Loucy (cell line): ENCODE data around the gene SSTR1.

Experiments
- EZH2phosphoT487 ChIP-seq: fragments of 200-600 bp; IDR thresholded peaks from 2 replicates; pipeline ENCODE4 v1.6.1; 2018; ENCODE audit warnings: antibody characterized with exemption, mild to moderate bottlenecking, moderate library complexity, borderline replicate concordance
- TF ChIP-seq, protein P1 (sequence below): fragments of 200-600 bp; sonication (generic); conservative IDR thresholded peaks from 2 replicates; pipeline ENCODE4 v1.5.1; 2014; ENCODE audit warnings: mild to moderate bottlenecking, antibody characterized with exemption, low read length

GRCh38 chr14:38255673-38256532, 48.2 kb downstream of the SSTR1 start, which contains the start of gene CLEC14A:
- TF ChIP-seq, protein P1, sequence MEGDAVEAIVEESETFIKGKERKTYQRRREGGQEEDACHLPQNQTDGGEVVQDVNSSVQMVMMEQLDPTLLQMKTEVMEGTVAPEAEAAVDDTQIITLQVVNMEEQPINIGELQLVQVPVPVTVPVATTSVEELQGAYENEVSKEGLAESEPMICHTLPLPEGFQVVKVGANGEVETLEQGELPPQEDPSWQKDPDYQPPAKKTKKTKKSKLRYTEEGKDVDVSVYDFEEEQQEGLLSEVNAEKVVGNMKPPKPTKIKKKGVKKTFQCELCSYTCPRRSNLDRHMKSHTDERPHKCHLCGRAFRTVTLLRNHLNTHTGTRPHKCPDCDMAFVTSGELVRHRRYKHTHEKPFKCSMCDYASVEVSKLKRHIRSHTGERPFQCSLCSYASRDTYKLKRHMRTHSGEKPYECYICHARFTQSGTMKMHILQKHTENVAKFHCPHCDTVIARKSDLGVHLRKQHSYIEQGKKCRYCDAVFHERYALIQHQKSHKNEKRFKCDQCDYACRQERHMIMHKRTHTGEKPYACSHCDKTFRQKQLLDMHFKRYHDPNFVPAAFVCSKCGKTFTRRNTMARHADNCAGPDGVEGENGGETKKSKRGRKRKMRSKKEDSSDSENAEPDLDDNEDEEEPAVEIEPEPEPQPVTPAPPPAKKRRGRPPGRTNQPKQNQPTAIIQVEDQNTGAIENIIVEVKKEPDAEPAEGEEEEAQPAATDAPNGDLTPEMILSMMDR: no peak
- no peak for TF ChIP-seq EZH2phosphoT487
